Natural killer cell (primary cell): ENCODE measurements around the gene LLGL2. TPM values are rescaled to one million over a fixed set of nuclear protein-coding genes. Genes with fewer than 3 reads are reported as not detected.
"Not testable (repeated sequence)": the region's sequence is repeated elsewhere in the genome, so short reads cannot be mapped to it uniquely, and the experiment has no call there.

Source experiments
- ATAC-seq, 3 donors: fragments of 150-1000 bp in 2 of 3; fragments of 200-7000 bp in 1 of 3; cut with Tn5 transposase; 1 replicate in 1 of 3; 2 replicates in 2 of 3; pipeline ENCODE4 v1.10.0; 2021; ENCODE audit warnings: mild to moderate bottlenecking in 2 of 3, moderate library complexity in 2 of 3
- DNase-seq, 2 donors: peaks; one replicate each; pipeline versions ENCODE4 v3.0.0 to v3.0.0-alpha.2; 2013 to 2021; ENCODE audit warnings: mixed read lengths in 1 of 2
- H3K27ac ChIP-seq: one replicate; pipeline ENCODE4 v1.5.1; 2013; ENCODE audit warnings: mild to moderate bottlenecking, low read length
- H3K27me3 ChIP-seq: one replicate; pipeline ENCODE4 v1.6.1; 2013; ENCODE audit warnings: low read length; ENCODE audit not compliant: control insufficient read depth, insufficient read depth
- H3K36me3 ChIP-seq: one replicate; pipeline ENCODE4 v1.6.1; 2013; ENCODE audit warnings: low read length; ENCODE audit not compliant: control insufficient read depth, insufficient read depth
- H3K4me1 ChIP-seq: one replicate; pipeline ENCODE4 v1.6.1; 2013; ENCODE audit warnings: low read length; ENCODE audit not compliant: control insufficient read depth, insufficient read depth
- H3K4me3 ChIP-seq: one replicate; pipeline ENCODE4 v1.5.1; 2013; ENCODE audit warnings: low read length
- H3K9me3 ChIP-seq: one replicate; pipeline ENCODE4 v1.6.1; 2013; ENCODE audit warnings: low read length; ENCODE audit not compliant: control insufficient read depth, insufficient read depth
- H3K27ac Mint-ChIP-seq, 2 donors: one replicate each; pipeline ENCODE4 v1.8.0; 2022; ENCODE audit warnings: mild to moderate bottlenecking in 2 of 2, mixed read lengths in 2 of 2, moderate library complexity in 1 of 2
- H3K27me3 Mint-ChIP-seq, 2 donors: one replicate each; pipeline ENCODE4 v1.8.0; 2022; ENCODE audit warnings: low read depth in 2 of 2, mixed read lengths in 2 of 2
- H3K36me3 Mint-ChIP-seq: one replicate; pipeline ENCODE4 v1.8.0; 2022; ENCODE audit warnings: mixed read lengths
- H3K4me1 Mint-ChIP-seq, 2 donors: one replicate each; pipeline ENCODE4 v1.8.0; 2022; ENCODE audit warnings: mixed read lengths in 2 of 2
- H3K4me3 Mint-ChIP-seq: one replicate; pipeline ENCODE4 v1.8.0; 2022; ENCODE audit warnings: mild to moderate bottlenecking, moderate library complexity, mixed read lengths
- H3K9me3 Mint-ChIP-seq, 2 donors: one replicate each; pipeline ENCODE4 v1.8.0; 2022; ENCODE audit warnings: mixed read lengths in 2 of 2
- CTCF ChIP-seq: fragments of 200-600 bp; IDR thresholded peaks from one replicate; pipeline ENCODE4 v1.8.0; 2022; ENCODE audit warnings: antibody characterized with exemption
- WGBS: methylation state at CpG from one replicate; pipeline ENCODE4 v1.1.7; 2013; ENCODE audit warnings: missing lambda C conversion rate; ENCODE audit not compliant: insufficient coverage; 5-methylcytosine and 5-hydroxymethylcytosine counted together
- intact Hi-C: fragments of 100-400 bp; cut with micrococcal nuclease; formaldehyde crosslinking; loops from one replicate; pipeline ENCODE4 v1.14.2; 2022
- total RNA-seq, 4 donors: library from RNA; stranded (reverse); fragments of 120-200 nt in 1 of 4; gene quantifications; one replicate each; pipeline versions ENCODE4 v1.2.3 to v1.2.4, GENCODE V29; 2013 to 2022

The LLGL2 gene
- total RNA-seq, 3 donors from 2014 or later (not counting 1 experiment from before 2014, with no cell fraction given) = 229 to 302 (median 244) TPM

- Histone ChIP-seq H3K4me1 (peaks cover 40% of the 10 kb centered on the region), H3K27me3 (no peaks in the 10 kb centered on the region), H3K4me3 (no peak overlapping the region), H3K27ac (peak overlapping the region; percentile 65), H3K36me3 (peaks cover 34% of the 10 kb centered on the region), H3K9me3 (no peaks in the 10 kb centered on the region)
- no peak for DNase-seq
- no peak for ATAC-seq
- H3K9me3 Mint-ChIP-seq = no peaks in the 10 kb centered on the region
- peak overlapping the region; percentile 88 to 94 for H3K27ac Mint-ChIP-seq
- 93% methylated on average over 7 of the region's 9 CpGs for WGBS
- H3K27me3 Mint-ChIP-seq = no peaks in the 10 kb centered on the region
- no peaks in the 10 kb centered on the region for H3K36me3 Mint-ChIP-seq
- intact Hi-C loops = loop anchor here (5.0 kb wide), 2 partner anchors 68 to 232 kb away; partner anchors contain the start of genes MYO15B and SLC25A19
- H3K4me1 Mint-ChIP-seq = peaks cover 19 to 29% of the 10 kb centered on the region in 2 donors
- peak overlapping the region; percentile 86 for H3K4me3 Mint-ChIP-seq
- no peak for TF ChIP-seq CTCF
Measured at GRCh38 chr17:75518983-75519537, 6.4 kb upstream of the LLGL2 start.

- H3K4me1 ChIP-seq = peaks cover 45% of the 10 kb centered on the region
- H3K9me3 Mint-ChIP-seq = not testable (repeated sequence)
- WGBS = 98% methylated on average over 8 of the region's 8 CpGs
Measured at GRCh38 chr17:75520413-75520812, 5.1 kb upstream of the LLGL2 start.

GRCh38 chr17:75521290-75521689 is 4.2 kb upstream of the LLGL2 start:
- no peaks in the 10 kb centered on the region for H3K36me3 Mint-ChIP-seq

More at GRCh38 chr17:75520413-75520812, 5.1 kb upstream of the LLGL2 start:
- H3K9me3 ChIP-seq, H3K36me3 Mint-ChIP-seq, DNase-seq, ATAC-seq, intact Hi-C loops, H3K4me3 ChIP-seq, H3K27ac ChIP-seq, H3K27ac Mint-ChIP-seq, H3K27me3 ChIP-seq, H3K4me3 Mint-ChIP-seq, H3K27me3 Mint-ChIP-seq: not testable (repeated sequence)
- H3K36me3 ChIP-seq = peaks cover 34% of the 10 kb centered on the region
- peaks cover 19 to 29% of the 10 kb centered on the region in 2 donors for H3K4me1 Mint-ChIP-seq

More at GRCh38 chr17:75521290-75521689, 4.2 kb upstream of the LLGL2 start:
- ATAC-seq = no peak
- intact Hi-C loops = no loop called here
- H3K27me3 ChIP-seq = no peaks in the 10 kb centered on the region
- Mint-ChIP-seq H3K27ac (no peak overlapping the region), H3K27me3 (no peaks in the 10 kb centered on the region), H3K4me1 (peaks cover 21 to 30% of the 10 kb centered on the region in 2 donors), H3K4me3 (no peak overlapping the region), H3K9me3 (no peaks in the 10 kb centered on the region)
- H3K4me3 ChIP-seq = no peak overlapping the region
- H3K36me3 ChIP-seq = peaks cover 34% of the 10 kb centered on the region
- H3K4me1 ChIP-seq = peaks cover 41% of the 10 kb centered on the region
- no peak overlapping the region for H3K27ac ChIP-seq
- TF ChIP-seq CTCF = no peak
- no peaks in the 10 kb centered on the region for H3K9me3 ChIP-seq
- no peak for DNase-seq
- WGBS = 98% methylated on average over 7 of the region's 8 CpGs
